ENCODE data around the gene LRRC17.

- TF ChIP-seq CTCF (conservative IDR thresholded peaks at IDR 0.05) (no peak), EZH2 (IDR thresholded peaks at IDR 0.05; ENCODE audit: low read depth) (no peak)
Measured at GRCh38 chr7:102918845-102919244, 6.0 kb downstream of the LRRC17 start.
